Right atrium auricular region (tissue), 2 donors: Measurements from ENCODE around the gene CCDC172. TPM values are rescaled to one million over a fixed set of nuclear protein-coding genes. Genes with fewer than 3 reads are reported as not detected.

Source experiments
- DNase-seq: peaks from one replicate; pipeline ENCODE4 v3.0.0-alpha.2; 2019; ENCODE audit warnings: low spot score
- H3K27ac ChIP-seq, 2 donors: fragments of 200-600 bp; sonication (generic); 1 replicate in 1 of 2; 2 replicates in 1 of 2; pipeline ENCODE4 v1.5.1; 2016 to 2019
- H3K27me3 ChIP-seq, 2 donors: fragments of 200-600 bp; sonication (generic); one replicate each; pipeline versions ENCODE4 v1.5.1 to v1.6.0; 2017 to 2019
- H3K36me3 ChIP-seq: fragments of 200-600 bp; sonication (generic); one replicate; pipeline ENCODE4 v1.5.1; 2016
- H3K4me1 ChIP-seq, 2 donors: fragments of 200-600 bp; sonication (generic); one replicate each; pipeline versions ENCODE4 v1.5.1 to v1.6.0; 2017 to 2019
- H3K4me3 ChIP-seq, 2 donors: fragments of 200-600 bp; sonication (generic); 1 replicate in 1 of 2; 2 replicates in 1 of 2; pipeline ENCODE4 v1.5.1; 2017 to 2019; ENCODE audit warnings: mild to moderate bottlenecking in 1 of 2, moderate library complexity in 1 of 2
- H3K9me3 ChIP-seq, 2 donors: fragments of 200-600 bp; sonication (generic); one replicate each; pipeline ENCODE4 v1.5.1; 2019
- total RNA-seq, 2 donors: library from RNA; depleted of rRNA; stranded (reverse); fragments of >200 nt; gene quantifications; one replicate each; pipeline ENCODE4 v1.1.0, GENCODE V29; 2016
- TF ChIP-seq, protein P1 (sequence below), 2 donors: fragments of 200-600 bp; sonication (generic); IDR thresholded peaks; one replicate each; pipeline ENCODE4 v1.5.1; 2019; ENCODE audit warnings: antibody characterized with exemption in 2 of 2

CCDC172 gene
- total RNA-seq, 2 donors from 2014 or later, result not detected

DNA sequence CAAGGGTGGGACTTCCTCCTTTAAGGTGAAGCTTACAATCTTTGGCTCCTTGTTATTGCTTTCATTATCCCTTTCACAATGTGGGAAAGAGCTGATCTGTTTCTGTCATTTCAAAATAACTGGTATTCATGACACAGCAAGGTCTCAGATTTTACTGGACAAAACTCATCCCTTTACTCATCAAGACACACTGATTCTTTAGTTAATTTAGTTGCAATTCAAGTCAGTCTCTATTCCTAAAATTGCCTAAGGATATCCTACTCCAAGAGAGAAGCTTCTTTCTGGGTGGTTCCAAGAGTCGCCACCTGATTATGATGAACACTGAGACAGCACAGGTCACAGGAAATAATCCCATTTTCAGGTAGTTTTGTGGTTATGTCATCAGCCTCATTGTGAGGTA is 97.6 kb downstream of the CCDC172 start:
- Histone ChIP-seq H3K4me3 (no peak overlapping the region), H3K4me1 (no peaks in the 10 kb centered on the region), H3K27ac (no peak overlapping the region), H3K9me3 (no peaks in the 10 kb centered on the region), H3K36me3 (no peaks in the 10 kb centered on the region), H3K27me3 (no peaks in the 10 kb centered on the region)
- no peak for DNase-seq
- TF ChIP-seq, protein P1, sequence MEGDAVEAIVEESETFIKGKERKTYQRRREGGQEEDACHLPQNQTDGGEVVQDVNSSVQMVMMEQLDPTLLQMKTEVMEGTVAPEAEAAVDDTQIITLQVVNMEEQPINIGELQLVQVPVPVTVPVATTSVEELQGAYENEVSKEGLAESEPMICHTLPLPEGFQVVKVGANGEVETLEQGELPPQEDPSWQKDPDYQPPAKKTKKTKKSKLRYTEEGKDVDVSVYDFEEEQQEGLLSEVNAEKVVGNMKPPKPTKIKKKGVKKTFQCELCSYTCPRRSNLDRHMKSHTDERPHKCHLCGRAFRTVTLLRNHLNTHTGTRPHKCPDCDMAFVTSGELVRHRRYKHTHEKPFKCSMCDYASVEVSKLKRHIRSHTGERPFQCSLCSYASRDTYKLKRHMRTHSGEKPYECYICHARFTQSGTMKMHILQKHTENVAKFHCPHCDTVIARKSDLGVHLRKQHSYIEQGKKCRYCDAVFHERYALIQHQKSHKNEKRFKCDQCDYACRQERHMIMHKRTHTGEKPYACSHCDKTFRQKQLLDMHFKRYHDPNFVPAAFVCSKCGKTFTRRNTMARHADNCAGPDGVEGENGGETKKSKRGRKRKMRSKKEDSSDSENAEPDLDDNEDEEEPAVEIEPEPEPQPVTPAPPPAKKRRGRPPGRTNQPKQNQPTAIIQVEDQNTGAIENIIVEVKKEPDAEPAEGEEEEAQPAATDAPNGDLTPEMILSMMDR (IDR thresholded peaks at IDR 0.05), result no peak

DNA sequence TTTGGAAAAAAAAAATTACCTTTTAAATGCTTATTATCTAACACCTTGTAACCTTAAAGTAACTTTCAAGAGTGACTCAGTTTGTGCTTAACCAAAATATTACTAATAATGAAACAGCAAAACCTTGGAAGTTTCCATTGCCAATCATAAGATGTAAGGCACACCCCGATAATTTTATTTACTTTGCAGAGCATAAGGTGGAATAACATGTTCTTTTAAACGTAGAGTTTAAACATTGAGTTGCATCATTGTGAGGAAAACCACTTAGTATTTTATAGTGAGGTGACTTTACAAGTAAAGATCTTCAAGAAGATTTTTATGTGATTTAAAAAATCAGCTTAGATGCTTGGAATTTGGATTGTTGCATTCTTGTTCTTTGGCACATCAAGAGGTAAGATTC is 103.4 kb downstream of the CCDC172 start, which contains the start of gene PNLIPRP3:
TSS of gene PNLIPRP3 (plus strand) at position 177 of the 400 bp plus-strand sequence. CDS start at position 343, 166 bp downstream.
- H3K27me3 ChIP-seq, result no peaks in the 10 kb centered on the region
- H3K9me3 ChIP-seq, result no peaks in the 10 kb centered on the region
- no peak within 1 kb of the TSS for H3K4me3 ChIP-seq
- TF ChIP-seq, protein P1 (IDR thresholded peaks at IDR 0.05), result no peak
- no peak for DNase-seq
- no peak within 1 kb of the TSS for H3K27ac ChIP-seq
- no peaks in the 10 kb centered on the region for H3K36me3 ChIP-seq
- H3K4me1 ChIP-seq, result no peaks in the 10 kb centered on the region

DNA sequence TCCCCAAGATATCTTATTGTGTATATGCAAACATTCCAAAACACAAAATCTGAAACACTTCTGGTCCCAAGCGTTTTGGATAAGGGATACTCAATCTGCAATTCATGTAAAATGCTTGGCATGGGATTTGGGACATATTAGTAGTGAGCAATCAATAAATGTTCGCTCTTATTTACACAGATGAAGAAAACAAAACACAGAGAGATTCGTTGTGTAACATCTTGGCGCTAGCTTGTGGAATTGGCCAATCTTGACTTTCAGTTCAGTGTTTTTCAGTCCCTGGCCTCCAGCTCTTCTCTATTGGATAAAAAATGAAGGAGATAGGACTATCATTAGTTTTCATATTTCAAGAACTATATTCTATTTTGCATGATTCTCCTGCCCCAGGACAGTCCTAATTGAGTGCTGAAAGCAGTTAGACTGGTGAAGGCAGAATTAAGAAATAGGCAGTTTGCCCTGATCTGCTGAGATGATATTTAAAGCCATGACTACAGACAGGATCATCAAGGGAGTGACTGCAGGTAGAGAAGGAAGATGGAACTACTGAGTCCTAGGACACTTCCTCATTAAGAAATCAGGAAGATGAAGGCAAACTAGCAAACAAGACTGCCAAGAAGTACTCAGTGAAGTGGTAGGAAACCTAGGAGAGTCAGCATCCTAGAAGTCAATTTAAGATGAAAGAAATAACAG is 105.2 kb downstream of the CCDC172 start:
- H3K4me1 ChIP-seq, result no peaks in the 10 kb centered on the region
- H3K27me3 ChIP-seq, result no peaks in the 10 kb centered on the region
- TF ChIP-seq, protein P1 (IDR thresholded peaks at IDR 0.05), result no peak
- H3K9me3 ChIP-seq, result no peaks in the 10 kb centered on the region
- no peak overlapping the region for H3K27ac ChIP-seq
- no peak for DNase-seq
- no peak overlapping the region for H3K4me3 ChIP-seq
- H3K36me3 ChIP-seq, result no peaks in the 10 kb centered on the region

Other genes starting within 250 kb of the CCDC172 start
- 10 to 100 TPM in 1 of 2 donors, 1 to 10 TPM in 1; 9.1 to 18.7 TPM for gene GFRA1, start 51.2 kb upstream of the CCDC172 start, total RNA-seq
- gene PNLIPRP3, start 103.4 kb downstream of the CCDC172 start, total RNA-seq, result not detected
- gene PNLIP, start 221.5 kb downstream of the CCDC172 start, total RNA-seq, result not detected